HEK293T (cell line): ENCODE results near the gene ZNF362.

Experiments
- CTBP1 ChIP-seq: fragments of 450-650 bp; IDR thresholded peaks from 2 replicates; pipeline ENCODE4 v1.6.1; 2016; ENCODE audit warnings: borderline replicate concordance
- FOXK2 ChIP-seq: fragments of 450-650 bp; IDR thresholded peaks from 2 replicates; pipeline ENCODE4 v1.6.1; 2016; ENCODE audit warnings: mild to moderate bottlenecking
- FOXM1 ChIP-seq: fragments of 450-650 bp; IDR thresholded peaks from 2 replicates; pipeline ENCODE4 v1.6.1; 2017; ENCODE audit warnings: mild to moderate bottlenecking, borderline replicate concordance
- HDGF ChIP-seq: fragments of 450-650 bp; IDR thresholded peaks from 2 replicates; pipeline ENCODE4 v1.6.1; 2017; ENCODE audit warnings: antibody characterized with exemption, borderline replicate concordance
- LEF1 ChIP-seq: fragments of 450-650 bp; IDR thresholded peaks from 2 replicates; pipeline ENCODE4 v1.6.1; 2017; ENCODE audit warnings: mild to moderate bottlenecking, borderline replicate concordance
- NFRKB ChIP-seq: fragments of 450-650 bp; IDR thresholded peaks from 2 replicates; pipeline ENCODE4 v1.6.1; 2016; ENCODE audit warnings: mild to moderate bottlenecking, moderate library complexity
- SP1 ChIP-seq: fragments of 450-650 bp; IDR thresholded peaks from 2 replicates; pipeline ENCODE4 v1.6.1; 2017
- SUZ12 ChIP-seq: fragments of 450-650 bp; IDR thresholded peaks from 2 replicates; pipeline ENCODE4 v1.6.1; 2016; ENCODE audit warnings: mild to moderate bottlenecking
- TARDBP ChIP-seq: fragments of 450-650 bp; IDR thresholded peaks from 2 replicates; pipeline ENCODE4 v1.6.1; 2016
- TF ChIP-seq, protein P1 (sequence below): fragments of 450-650 bp; IDR thresholded peaks from 2 replicates; pipeline ENCODE4 v1.6.1; 2016

DNA sequence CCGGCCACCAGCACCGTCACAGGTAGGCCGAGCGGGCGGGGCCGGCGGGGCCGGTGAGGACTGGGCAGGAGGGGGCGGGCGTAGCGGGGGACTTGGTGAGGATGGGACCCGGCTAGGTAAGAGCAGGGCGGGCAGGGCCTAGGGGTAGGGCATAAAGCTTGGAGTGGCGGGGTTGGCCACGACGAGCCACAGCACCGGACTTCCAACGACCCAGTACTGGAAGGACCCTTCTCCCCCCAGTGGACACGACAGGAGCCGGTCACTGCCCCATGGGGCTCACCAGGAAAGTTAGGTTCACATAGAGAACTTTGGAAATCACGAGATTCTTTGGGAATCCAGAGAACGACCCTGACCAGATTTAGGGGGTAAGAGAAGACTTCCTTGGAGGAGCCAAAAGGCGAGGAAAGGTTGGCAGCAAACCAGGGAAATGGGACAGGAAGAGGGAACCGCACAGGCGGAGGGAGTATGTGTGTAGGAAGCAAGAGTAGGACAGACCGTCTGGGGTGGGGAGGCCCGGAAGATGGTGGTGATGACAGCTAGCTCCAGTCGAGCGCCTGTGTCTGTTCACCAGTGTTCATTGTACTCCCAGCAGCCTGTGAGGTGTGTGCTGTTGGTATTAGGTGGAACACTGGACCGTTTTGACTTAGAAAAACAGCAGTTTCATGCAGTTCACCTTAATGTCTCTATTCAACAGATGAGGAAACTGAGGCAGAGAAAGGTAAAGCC is 20.4 kb downstream of the ZNF362 start:
- TF ChIP-seq TARDBP (no peak), SUZ12 (no peak), NFRKB (no peak), FOXK2 (no peak), SP1 (no peak), FOXM1 (no peak), HDGF (no peak), CTBP1 (no peak), LEF1 (no peak)
- TF ChIP-seq, protein P1, sequence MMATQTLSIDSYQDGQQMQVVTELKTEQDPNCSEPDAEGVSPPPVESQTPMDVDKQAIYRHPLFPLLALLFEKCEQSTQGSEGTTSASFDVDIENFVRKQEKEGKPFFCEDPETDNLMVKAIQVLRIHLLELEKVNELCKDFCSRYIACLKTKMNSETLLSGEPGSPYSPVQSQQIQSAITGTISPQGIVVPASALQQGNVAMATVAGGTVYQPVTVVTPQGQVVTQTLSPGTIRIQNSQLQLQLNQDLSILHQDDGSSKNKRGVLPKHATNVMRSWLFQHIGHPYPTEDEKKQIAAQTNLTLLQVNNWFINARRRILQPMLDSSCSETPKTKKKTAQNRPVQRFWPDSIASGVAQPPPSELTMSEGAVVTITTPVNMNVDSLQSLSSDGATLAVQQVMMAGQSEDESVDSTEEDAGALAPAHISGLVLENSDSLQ, result no peak
